SK-N-SH (cell line): ENCODE data around the gene ABLIM2. TPM values are rescaled to one million over a fixed set of nuclear protein-coding genes. Genes with fewer than 3 reads are reported as not detected.

Experiments
- CTCF ChIA-PET: fragments of 300-600, 350-600 bp; formaldehyde crosslinking; extraction: SDS; loops from one replicate; lab custom pipeline; 2021; lab: Yijun Ruan, JAX
- POLR2A ChIA-PET: fragments of 350-600 bp; sonication (Branson Sonifier 250); formaldehyde crosslinking; extraction: SDS; loops from one replicate; lab custom pipeline; 2020; ENCODE audit warnings: antibody characterized with exemption, inconsistent platforms; lab: Yijun Ruan, JAX
- DNase-seq: peaks from one replicate; pipeline ENCODE4 v3.0.0; 2012
- H2AFZ ChIP-seq: fragments of 200-600 bp; sonication (generic); 2 replicates; pipeline ENCODE4 v1.8.1; 2016; ENCODE audit warnings: antibody characterized with exemption, mild to moderate bottlenecking, low read depth
- H3F3A ChIP-seq: fragments of 200-600 bp; sonication (generic); replicated peaks from 2 replicates; pipeline ENCODE3; 2016; ENCODE audit warnings: antibody characterized with exemption, mild to moderate bottlenecking; ENCODE audit not compliant: insufficient read depth
- H3K27ac ChIP-seq, 2 experiments: fragments of 200-500 bp in 1 of 2; fragments of 200-600 bp in 1 of 2; sonication (Bioruptor generic) in 1 of 2; sonication (generic), shearing (Covaris generic) in 1 of 2; 2 replicates each; pipeline versions ENCODE4 v1.5.1 to v1.6.1; 2014 to 2016; ENCODE audit warnings: low read depth in 2 of 2, inconsistent platforms in 1 of 2, low read length in 1 of 2, mild to moderate bottlenecking in 1 of 2, mixed read lengths in 1 of 2
- H3K27me3 ChIP-seq: fragments of 200-600 bp; sonication (generic), shearing (Covaris generic); 2 replicates; pipeline ENCODE4 v1.6.1; 2016; ENCODE audit warnings: mixed run types; ENCODE audit not compliant: insufficient read depth
- H3K36me3 ChIP-seq, 2 experiments: fragments of 200-500 bp in 1 of 2; fragments of 200-600 bp in 1 of 2; sonication (Bioruptor generic) in 1 of 2; sonication (generic) in 1 of 2; replicated peaks in 1 of 2; 2 replicates each; pipeline versions ENCODE3 to v1.5.1; 2014 to 2016; ENCODE audit warnings: low read length in 1 of 2, mild to moderate bottlenecking in 1 of 2; ENCODE audit not compliant: insufficient read depth in 2 of 2, control insufficient read depth in 1 of 2
- H3K4me1 ChIP-seq, 2 experiments: fragments of 200-500 bp in 1 of 2; fragments of 200-600 bp in 1 of 2; sonication (Bioruptor generic) in 1 of 2; sonication (generic), shearing (Covaris generic) in 1 of 2; 2 replicates each; pipeline versions ENCODE4 v1.5.1 to v1.6.1; 2014 to 2016; ENCODE audit warnings: low read depth in 1 of 2, low read length in 1 of 2, mixed run types in 1 of 2; ENCODE audit not compliant: insufficient read depth in 2 of 2, control insufficient read depth in 1 of 2
- H3K4me2 ChIP-seq: fragments of 200-600 bp; sonication (generic), shearing (Covaris generic); 2 replicates; pipeline ENCODE4 v1.6.1; 2017; ENCODE audit warnings: mixed run types
- H3K4me3 ChIP-seq, 2 experiments: fragments of 200-500 bp in 1 of 2; fragments of 200-600 bp in 1 of 2; sonication (Bioruptor generic) in 1 of 2; sonication (generic), shearing (Covaris generic) in 1 of 2; 2 replicates each; pipeline versions ENCODE4 v1.5.1 to v1.8.1; 2014 to 2016; ENCODE audit warnings: low read depth in 2 of 2, inconsistent platforms in 1 of 2, low read length in 1 of 2, mild to moderate bottlenecking in 1 of 2, mixed read lengths in 1 of 2, moderate library complexity in 1 of 2
- H3K79me2 ChIP-seq: fragments of 200-600 bp; sonication (generic); 2 replicates; pipeline ENCODE4 v1.8.1; 2017; ENCODE audit warnings: mild to moderate bottlenecking; ENCODE audit not compliant: insufficient read depth
- H3K9ac ChIP-seq: fragments of 200-600 bp; sonication (generic); 2 replicates; pipeline ENCODE4 v1.6.1; 2017; ENCODE audit warnings: mixed run types
- H3K9me2 ChIP-seq: fragments of 200-600 bp; sonication (generic); 2 replicates; pipeline ENCODE4 v1.6.1; 2017; ENCODE audit warnings: mixed run types
- H3K9me3 ChIP-seq: fragments of 200-600 bp; sonication (generic); 2 replicates; pipeline ENCODE4 v1.6.1; 2017; ENCODE audit warnings: mixed run types, mild to moderate bottlenecking, moderate library complexity
- H4K20me1 ChIP-seq: fragments of 200-600 bp; sonication (generic); 2 replicates; pipeline ENCODE4 v1.6.1; 2017; ENCODE audit warnings: mild to moderate bottlenecking, mixed run types; ENCODE audit not compliant: insufficient read depth
- CHD2 ChIP-seq: fragments of 150-350 bp; IDR thresholded peaks from 2 replicates; pipeline ENCODE4 v1.6.1; 2018; ENCODE audit warnings: low read length; ENCODE audit not compliant: partially characterized antibody
- FOXM1 ChIP-seq: IDR thresholded peaks from 2 replicates; pipeline ENCODE4 v1.4.0; 2012; ENCODE audit warnings: low read depth, mild to moderate bottlenecking
- GABPA ChIP-seq: IDR thresholded peaks from 2 replicates; pipeline ENCODE4 v1.4.0; 2012; ENCODE audit warnings: low read depth, mild to moderate bottlenecking
- GATA2 ChIP-seq: sonication (generic); formaldehyde crosslinking; IDR thresholded peaks from 2 replicates; pipeline ENCODE4 v1.5.0; 2020; ENCODE audit warnings: mild to moderate bottlenecking, missing genetic modification reagents
- MAX ChIP-seq: IDR thresholded peaks from 2 replicates; pipeline ENCODE4 v1.4.0; 2012; ENCODE audit warnings: low read depth
- MEF2A ChIP-seq: IDR thresholded peaks from 2 replicates; pipeline ENCODE4 v1.4.0; 2012; ENCODE audit warnings: low read depth, borderline replicate concordance
- MXI1 ChIP-seq: IDR thresholded peaks from 2 replicates; pipeline ENCODE4 v1.6.1; 2012; ENCODE audit warnings: mild to moderate bottlenecking, low read depth, low read length, improper control_type of control experiment
- NFIC ChIP-seq: IDR thresholded peaks from 2 replicates; pipeline ENCODE4 v1.4.0; 2012; ENCODE audit warnings: borderline replicate concordance
- POLR2AphosphoS5 ChIP-seq: IDR thresholded peaks from 2 replicates; pipeline ENCODE4 v1.6.1; 2012; ENCODE audit warnings: low read depth, low read length
- RAD21 ChIP-seq: IDR thresholded peaks from 2 replicates; pipeline ENCODE4 v1.6.1; 2012; ENCODE audit warnings: mild to moderate bottlenecking, low read length
- RCOR1 ChIP-seq: fragments of 150-350 bp; IDR thresholded peaks from 2 replicates; pipeline ENCODE4 v1.6.1; 2017; ENCODE audit warnings: antibody characterized with exemption, low read length
- REST ChIP-seq: IDR thresholded peaks from 2 replicates; pipeline ENCODE4 v1.6.1; 2012; ENCODE audit warnings: mild to moderate bottlenecking, low read depth, low read length, moderate library complexity
- RXRA ChIP-seq: IDR thresholded peaks from 2 replicates; pipeline ENCODE4 v1.4.0; 2012; ENCODE audit warnings: low read depth, mild to moderate bottlenecking, borderline replicate concordance
- SIN3A ChIP-seq: IDR thresholded peaks from 2 replicates; pipeline ENCODE4 v1.6.1; 2012; ENCODE audit warnings: low read depth, mild to moderate bottlenecking, low read length, moderate library complexity, borderline replicate concordance
- TCF12 ChIP-seq: IDR thresholded peaks from 2 replicates; pipeline ENCODE4 v1.4.0; 2012
- WGBS: methylation state at CpG from one replicate; pipeline ENCODE4 v1.1.6; 2017; ENCODE audit warnings: low lambda C conversion rate; 5-methylcytosine and 5-hydroxymethylcytosine counted together
- polyA plus RNA-seq, 3 experiments: library from polyadenylated mRNA; depleted of rRNA; stranded (reverse); fragments of >200 nt; gene quantifications; 2 replicates each; pipeline ENCODE4 v1.2.3, GENCODE V29; 2012
- TF ChIP-seq, protein P1 (sequence below): fragments of 200-600 bp; sonication (generic); IDR thresholded peaks from 2 replicates; pipeline ENCODE4 v1.6.1; 2017; ENCODE audit warnings: antibody characterized with exemption, mild to moderate bottlenecking, moderate library complexity
- TF ChIP-seq, protein P2 (sequence below): IDR thresholded peaks from 2 replicates; pipeline ENCODE4 v1.4.0; 2012; ENCODE audit warnings: low read depth, borderline replicate concordance
- TF ChIP-seq, protein P3 (sequence below): IDR thresholded peaks from 2 replicates; pipeline ENCODE4 v1.4.0; 2012; ENCODE audit warnings: low read depth, borderline replicate concordance
- TF ChIP-seq, protein P4 (sequence below): fragments of 150-350 bp; IDR thresholded peaks from 2 replicates; pipeline ENCODE4 v1.6.1; 2016; ENCODE audit warnings: mild to moderate bottlenecking, low read depth, low read length

ABLIM2 gene
- polyA plus RNA-seq, 1 of the 3 experiments (the other 2 are of a cell fraction), result 0.53 TPM

- H3K4me3 ChIP-seq, result no peak overlapping the region
- peaks cover 0 to 34% of the 10 kb centered on the region in 2 experiments; a peak in 1 of 4 replicates for H3K4me1 ChIP-seq
- TF ChIP-seq, protein P1, sequence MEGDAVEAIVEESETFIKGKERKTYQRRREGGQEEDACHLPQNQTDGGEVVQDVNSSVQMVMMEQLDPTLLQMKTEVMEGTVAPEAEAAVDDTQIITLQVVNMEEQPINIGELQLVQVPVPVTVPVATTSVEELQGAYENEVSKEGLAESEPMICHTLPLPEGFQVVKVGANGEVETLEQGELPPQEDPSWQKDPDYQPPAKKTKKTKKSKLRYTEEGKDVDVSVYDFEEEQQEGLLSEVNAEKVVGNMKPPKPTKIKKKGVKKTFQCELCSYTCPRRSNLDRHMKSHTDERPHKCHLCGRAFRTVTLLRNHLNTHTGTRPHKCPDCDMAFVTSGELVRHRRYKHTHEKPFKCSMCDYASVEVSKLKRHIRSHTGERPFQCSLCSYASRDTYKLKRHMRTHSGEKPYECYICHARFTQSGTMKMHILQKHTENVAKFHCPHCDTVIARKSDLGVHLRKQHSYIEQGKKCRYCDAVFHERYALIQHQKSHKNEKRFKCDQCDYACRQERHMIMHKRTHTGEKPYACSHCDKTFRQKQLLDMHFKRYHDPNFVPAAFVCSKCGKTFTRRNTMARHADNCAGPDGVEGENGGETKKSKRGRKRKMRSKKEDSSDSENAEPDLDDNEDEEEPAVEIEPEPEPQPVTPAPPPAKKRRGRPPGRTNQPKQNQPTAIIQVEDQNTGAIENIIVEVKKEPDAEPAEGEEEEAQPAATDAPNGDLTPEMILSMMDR, result no peak
- TF ChIP-seq MXI1, result no peak
- TF ChIP-seq MEF2A, result no peak
- no peak for TF ChIP-seq CHD2
- TF ChIP-seq NFIC, result no peak
- TF ChIP-seq, protein P2, sequence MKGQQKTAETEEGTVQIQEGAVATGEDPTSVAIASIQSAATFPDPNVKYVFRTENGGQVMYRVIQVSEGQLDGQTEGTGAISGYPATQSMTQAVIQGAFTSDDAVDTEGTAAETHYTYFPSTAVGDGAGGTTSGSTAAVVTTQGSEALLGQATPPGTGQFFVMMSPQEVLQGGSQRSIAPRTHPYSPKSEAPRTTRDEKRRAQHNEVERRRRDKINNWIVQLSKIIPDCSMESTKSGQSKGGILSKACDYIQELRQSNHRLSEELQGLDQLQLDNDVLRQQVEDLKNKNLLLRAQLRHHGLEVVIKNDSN, result no peak
- no peak for TF ChIP-seq RXRA
- TF ChIP-seq, protein P3, sequence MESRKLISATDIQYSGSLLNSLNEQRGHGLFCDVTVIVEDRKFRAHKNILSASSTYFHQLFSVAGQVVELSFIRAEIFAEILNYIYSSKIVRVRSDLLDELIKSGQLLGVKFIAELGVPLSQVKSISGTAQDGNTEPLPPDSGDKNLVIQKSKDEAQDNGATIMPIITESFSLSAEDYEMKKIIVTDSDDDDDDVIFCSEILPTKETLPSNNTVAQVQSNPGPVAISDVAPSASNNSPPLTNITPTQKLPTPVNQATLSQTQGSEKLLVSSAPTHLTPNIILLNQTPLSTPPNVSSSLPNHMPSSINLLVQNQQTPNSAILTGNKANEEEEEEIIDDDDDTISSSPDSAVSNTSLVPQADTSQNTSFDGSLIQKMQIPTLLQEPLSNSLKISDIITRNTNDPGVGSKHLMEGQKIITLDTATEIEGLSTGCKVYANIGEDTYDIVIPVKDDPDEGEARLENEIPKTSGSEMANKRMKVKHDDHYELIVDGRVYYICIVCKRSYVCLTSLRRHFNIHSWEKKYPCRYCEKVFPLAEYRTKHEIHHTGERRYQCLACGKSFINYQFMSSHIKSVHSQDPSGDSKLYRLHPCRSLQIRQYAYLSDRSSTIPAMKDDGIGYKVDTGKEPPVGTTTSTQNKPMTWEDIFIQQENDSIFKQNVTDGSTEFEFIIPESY, result no peak
- TF ChIP-seq REST, result no peak
- no peak for TF ChIP-seq GABPA
- TF ChIP-seq FOXM1, result no peak
- TF ChIP-seq, protein P4, sequence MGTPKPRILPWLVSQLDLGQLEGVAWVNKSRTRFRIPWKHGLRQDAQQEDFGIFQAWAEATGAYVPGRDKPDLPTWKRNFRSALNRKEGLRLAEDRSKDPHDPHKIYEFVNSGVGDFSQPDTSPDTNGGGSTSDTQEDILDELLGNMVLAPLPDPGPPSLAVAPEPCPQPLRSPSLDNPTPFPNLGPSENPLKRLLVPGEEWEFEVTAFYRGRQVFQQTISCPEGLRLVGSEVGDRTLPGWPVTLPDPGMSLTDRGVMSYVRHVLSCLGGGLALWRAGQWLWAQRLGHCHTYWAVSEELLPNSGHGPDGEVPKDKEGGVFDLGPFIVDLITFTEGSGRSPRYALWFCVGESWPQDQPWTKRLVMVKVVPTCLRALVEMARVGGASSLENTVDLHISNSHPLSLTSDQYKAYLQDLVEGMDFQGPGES, result no peak
- TF ChIP-seq GATA2, result no peak
- no peak for TF ChIP-seq POLR2AphosphoS5
- TF ChIP-seq SIN3A, result no peak
- no peak for TF ChIP-seq RCOR1
- TF ChIP-seq TCF12, result no peak
- TF ChIP-seq RAD21, result no peak
- TF ChIP-seq MAX, result no peak
- TF ChIP-seq, all 33 proteins: peak for 0
- Histone ChIP-seq H3K36me3 (no peaks in the 10 kb centered on the region), H3K9ac (no peak overlapping the region), H4K20me1 (no peaks in the 10 kb centered on the region), H3K27ac (peak overlapping the region in 1 of 2 experiments; percentile 54; a peak in 1 of 4 replicates), H3K4me2 (no peak overlapping the region), H3K9me2 (no peaks in the 10 kb centered on the region), H3K9me3 (no peaks in the 10 kb centered on the region), H2AFZ (no peak overlapping the region), H3K27me3 (peaks cover 7% of the 10 kb centered on the region; the same call in 1 of the 2 replicates), H3K79me2 (no peaks in the 10 kb centered on the region), H3F3A (no peaks in the 10 kb centered on the region)
- 41% methylated on average over 7 of the region's 7 CpGs for WGBS
- ChIA-PET CTCF (interaction anchor here (0.9 to 1.8 kb wide), 6 partner anchors 10 to 372 kb away, joined by 3 to 9 read pairs (median 4); no protein-coding TSS in a partner anchor), POLR2A (no interaction called here)
- no peak for DNase-seq
These were observed 119.8 kb downstream of the ABLIM2 start for GRCh38 chr4:8038719-8039251.
